Endothelial cell (in vitro differentiated cells): ENCODE data around the gene CTNND2. TPM values are rescaled to one million over a fixed set of nuclear protein-coding genes. Genes with fewer than 3 reads are reported as not detected.

Experiments used
- DNase-seq: peaks from one replicate; pipeline ENCODE4 v3.0.0; 2021; ENCODE audit warnings: low spot score
- H3K27ac Mint-ChIP-seq: one replicate; pipeline ENCODE4 v1.8.0; 2021; ENCODE audit warnings: mixed read lengths, inconsistent platforms; ENCODE audit not compliant: unreplicated experiment
- H3K27me3 Mint-ChIP-seq: one replicate; pipeline ENCODE4 v1.8.0; 2021; ENCODE audit warnings: mild to moderate bottlenecking, moderate library complexity, mixed read lengths, inconsistent platforms; ENCODE audit not compliant: unreplicated experiment
- H3K36me3 Mint-ChIP-seq: one replicate; pipeline ENCODE4 v1.8.0; 2021; ENCODE audit warnings: mild to moderate bottlenecking, low read depth, mixed read lengths, inconsistent platforms; ENCODE audit not compliant: unreplicated experiment
- H3K4me1 Mint-ChIP-seq: one replicate; pipeline ENCODE4 v1.8.0; 2021; ENCODE audit warnings: mild to moderate bottlenecking, mixed read lengths, inconsistent platforms; ENCODE audit not compliant: unreplicated experiment
- H3K4me3 Mint-ChIP-seq: one replicate; pipeline ENCODE4 v1.8.0; 2021; ENCODE audit warnings: mild to moderate bottlenecking, mixed read lengths, inconsistent platforms; ENCODE audit not compliant: unreplicated experiment
- H3K9me3 Mint-ChIP-seq: one replicate; pipeline ENCODE4 v1.8.0; 2021; ENCODE audit warnings: mixed read lengths, inconsistent platforms; ENCODE audit not compliant: unreplicated experiment
- CTCF ChIP-seq: fragments of 200-600 bp; sonication (generic); IDR thresholded peaks from one replicate; pipeline ENCODE4 v1.5.0; 2021; ENCODE audit warnings: antibody characterized with exemption; ENCODE audit not compliant: unreplicated experiment
- total RNA-seq: library from RNA; stranded (reverse); fragmentation: NEBNext Ultra II Directional; extraction: Animal tissue kit (Norgen Biotek cat#: 25700); gene quantifications from one replicate; pipeline ENCODE4 v1.2.1, GENCODE V29; 2021; ENCODE audit not compliant: unreplicated experiment

CTNND2 gene
- total RNA-seq, 1 donor from 2014 or later: 3.6 TPM

GRCh38 chr5:11584017-11584416 lies 320.2 kb downstream of the CTNND2 start:
- no peak overlapping the region for H3K27ac Mint-ChIP-seq
- TF ChIP-seq CTCF: no peak
- H3K27me3 Mint-ChIP-seq: no peaks in the 10 kb centered on the region
- DNase-seq: no peak
- H3K4me1 Mint-ChIP-seq: peaks cover 5% of the 10 kb centered on the region
- H3K4me3 Mint-ChIP-seq: no peak overlapping the region
- no peaks in the 10 kb centered on the region for H3K36me3 Mint-ChIP-seq
- H3K9me3 Mint-ChIP-seq: no peaks in the 10 kb centered on the region

- no peaks in the 10 kb centered on the region for H3K9me3 Mint-ChIP-seq
- H3K27me3 Mint-ChIP-seq: no peaks in the 10 kb centered on the region
- TF ChIP-seq CTCF: no peak
- no peak for DNase-seq
- no peak overlapping the region for H3K27ac Mint-ChIP-seq
- H3K4me1 Mint-ChIP-seq: no peaks in the 10 kb centered on the region
- no peak overlapping the region for H3K4me3 Mint-ChIP-seq
- H3K36me3 Mint-ChIP-seq: no peaks in the 10 kb centered on the region
Measured at GRCh38 chr5:11579351-11579750, 324.9 kb downstream of the CTNND2 start.

GRCh38 chr5:11574787-11575186 lies 329.5 kb downstream of the CTNND2 start:
- Mint-ChIP-seq H3K4me1 (no peaks in the 10 kb centered on the region), H3K27ac (no peak overlapping the region), H3K9me3 (no peaks in the 10 kb centered on the region), H3K4me3 (no peak overlapping the region), H3K36me3 (no peaks in the 10 kb centered on the region), H3K27me3 (no peaks in the 10 kb centered on the region)
- DNase-seq: no peak
- TF ChIP-seq CTCF: no peak

- TF ChIP-seq CTCF: no peak
Measured at GRCh38 chr5:11573140-11573992, 330.9 kb downstream of the CTNND2 start.

GRCh38 chr5:11564706-11565105 lies 339.5 kb downstream of the CTNND2 start:
- no peak for TF ChIP-seq CTCF
- no peaks in the 10 kb centered on the region for H3K27me3 Mint-ChIP-seq
- H3K9me3 Mint-ChIP-seq: no peaks in the 10 kb centered on the region
- no peak overlapping the region for H3K4me3 Mint-ChIP-seq
- no peak for DNase-seq
- no peaks in the 10 kb centered on the region for H3K36me3 Mint-ChIP-seq
- no peak overlapping the region for H3K27ac Mint-ChIP-seq
- H3K4me1 Mint-ChIP-seq: no peaks in the 10 kb centered on the region

More at GRCh38 chr5:11573140-11573992, 330.9 kb downstream of the CTNND2 start:
- H3K36me3 Mint-ChIP-seq: no peaks in the 10 kb centered on the region
- no peak overlapping the region for H3K4me3 Mint-ChIP-seq
- no peak overlapping the region for H3K27ac Mint-ChIP-seq
- H3K4me1 Mint-ChIP-seq: no peaks in the 10 kb centered on the region
- no peaks in the 10 kb centered on the region for H3K27me3 Mint-ChIP-seq
- no peaks in the 10 kb centered on the region for H3K9me3 Mint-ChIP-seq
- no peak for DNase-seq
